ENCODE measurements around the gene PRPF31.

GRCh38 chr19:54128796-54129616 lies 13.5 kb downstream of the PRPF31 start:
- TF ChIP-seq YY1 (IDR thresholded peaks at IDR 0.05; ENCODE audit: insufficient read depth, insufficient read length): no peak
- TF ChIP-seq ZNF274 (IDR thresholded peaks at IDR 0.05; ENCODE audit: low read depth, low read length): no peak
- no peak for TF ChIP-seq SUZ12 (IDR thresholded peaks at IDR 0.05; ENCODE audit: extremely low read depth, insufficient read depth, insufficient read length)
